SK-N-DZ (cell line): ENCODE data around the gene VASN. TPM values are rescaled to one million over a fixed set of nuclear protein-coding genes. Genes with fewer than 3 reads are reported as not detected.
"Not testable (repeated sequence)": the region's sequence is repeated elsewhere in the genome, so short reads cannot be mapped to it uniquely, and the experiment has no call there.

ENCODE experiments used
- DNase-seq: peaks from one replicate; pipeline ENCODE4 v3.0.0-alpha.2; 2015; ENCODE audit warnings: low spot score
- polyA plus RNA-seq, 2 experiments: library from polyadenylated mRNA; depleted of rRNA; stranded (reverse); fragments of >200 nt; gene quantifications; 2 replicates each; pipeline ENCODE4 v1.2.3, GENCODE V29; 2014

Gene VASN
- 7.4 and 7.9 TPM in 2 replicates for polyA plus RNA-seq (2014; cell fraction: cytosol; rRNA removed)
- polyA plus RNA-seq (2014; cell fraction: nucleus; rRNA removed): 3.4 and 4.9 TPM in 2 replicates

GRCh38 chr16:4371357-4372000 lies at the start of gene VASN:
VASN (plus strand) TSS chr16:4371848; CDS start chr16:4380878, 9,030 bp downstream.
- peak; percentile 84 for DNase-seq

GRCh38 chr16:4322121-4323052 lies 49.3 kb upstream of the VASN start:
- no peak for DNase-seq

- DNase-seq: no peak
Observed at GRCh38 chr16:4323071-4323844, 48.4 kb upstream of the VASN start.

GRCh38 chr16:4323845-4324488 lies 47.7 kb upstream of the VASN start:
- peak; percentile 77 for DNase-seq

GRCh38 chr16:4324492-4325252 lies 47.0 kb upstream of the VASN start:
- no peak for DNase-seq

GRCh38 chr16:4325253-4325758 lies 46.3 kb upstream of the VASN start:
- DNase-seq: no peak

GRCh38 chr16:4327386-4328045 lies 44.1 kb upstream of the VASN start:
- no peak for DNase-seq

GRCh38 chr16:4328046-4328781 lies 43.4 kb upstream of the VASN start:
- peak; percentile 85 for DNase-seq

GRCh38 chr16:4328782-4329775 lies 42.6 kb upstream of the VASN start:
- no peak for DNase-seq

- DNase-seq: peak; percentile 59
Observed at GRCh38 chr16:4330277-4330874, 41.3 kb upstream of the VASN start.

GRCh38 chr16:4332083-4332482 lies 39.6 kb upstream of the VASN start:
- DNase-seq: no peak

GRCh38 chr16:4332623-4333307 lies 38.9 kb upstream of the VASN start:
- no peak for DNase-seq

GRCh38 chr16:4333308-4333638 lies 38.4 kb upstream of the VASN start:
- DNase-seq: no peak

- not testable (repeated sequence) for DNase-seq
Observed at GRCh38 chr16:4333714-4334113, 37.9 kb upstream of the VASN start.

- no peak for DNase-seq
Observed at GRCh38 chr16:4334724-4335495, 36.7 kb upstream of the VASN start.
